Measurements from ENCODE around the gene ATXN1.

The ATXN1 gene

DNA sequence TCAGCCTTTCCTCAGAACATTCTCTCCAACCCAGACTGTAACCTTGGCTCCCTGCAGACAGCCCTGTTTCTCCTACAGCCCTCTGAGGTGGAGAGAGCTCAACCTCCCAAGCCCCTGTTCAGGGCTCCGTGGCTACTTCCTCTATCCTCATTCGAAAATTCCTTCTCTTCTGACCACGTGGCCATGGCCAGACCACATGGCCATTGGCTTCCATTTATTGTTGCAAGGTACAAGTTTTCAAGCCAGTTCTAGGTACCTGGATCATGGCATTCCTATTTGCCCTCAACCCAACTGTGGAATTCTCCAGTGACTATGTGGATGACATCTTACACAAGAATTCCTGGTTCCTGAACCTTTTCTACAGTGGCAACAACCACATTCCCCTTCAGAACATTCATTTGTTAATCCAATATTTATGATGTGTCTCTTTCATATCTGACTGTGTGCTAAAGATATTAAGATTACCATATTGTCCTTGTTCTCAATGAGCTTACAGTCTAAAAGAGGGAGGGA lies 361.0 kb downstream of the ATXN1 start:
- TF ChIP-seq CTCF (IDR thresholded peaks at IDR 0.05), result no peak

DNA sequence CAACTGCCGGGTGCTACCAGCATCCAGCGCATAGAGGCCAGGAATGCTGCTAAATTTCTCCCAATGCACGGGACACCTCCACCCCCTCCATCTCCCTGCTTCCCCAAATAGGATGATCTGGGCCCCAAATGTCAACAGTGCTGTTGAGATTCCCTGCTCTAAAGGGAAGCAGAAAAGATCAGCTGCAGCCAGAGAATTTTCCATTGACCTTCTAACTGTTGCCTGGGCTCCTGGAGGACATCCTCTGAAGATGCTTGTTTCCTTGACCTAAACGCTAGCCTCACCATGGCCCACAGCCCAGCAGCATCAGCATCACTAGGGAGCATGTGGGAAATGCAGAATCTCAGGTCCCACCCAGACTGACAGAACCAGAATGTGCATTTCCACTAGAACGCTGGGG lies 361.6 kb downstream of the ATXN1 start:
- no peak for TF ChIP-seq CTCF (IDR thresholded peaks at IDR 0.05)

DNA sequence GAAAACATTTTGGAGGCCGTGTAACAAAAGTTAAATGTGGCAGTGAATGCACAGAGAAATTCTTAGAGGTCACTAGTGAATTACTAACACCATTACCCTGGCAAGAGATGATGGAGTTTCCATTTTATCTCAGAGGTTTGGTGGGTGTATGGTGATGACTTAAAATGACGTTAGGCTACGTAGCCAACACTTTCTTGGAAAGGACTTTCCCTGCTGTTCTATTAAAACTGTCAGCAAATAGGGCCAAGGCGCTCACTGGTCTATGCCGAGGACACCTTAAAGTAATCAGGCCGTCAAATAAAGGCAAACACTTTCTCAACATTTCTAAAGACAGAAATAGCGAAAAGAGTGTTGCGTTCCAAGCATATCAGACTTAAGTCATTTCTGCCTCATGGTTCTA lies 362.1 kb downstream of the ATXN1 start:
- no peak for TF ChIP-seq CTCF (IDR thresholded peaks at IDR 0.05)

GRCh38 chr6:16398587-16398986 lies 362.7 kb downstream of the ATXN1 start:
- no peak for TF ChIP-seq CTCF (IDR thresholded peaks at IDR 0.05)

DNA sequence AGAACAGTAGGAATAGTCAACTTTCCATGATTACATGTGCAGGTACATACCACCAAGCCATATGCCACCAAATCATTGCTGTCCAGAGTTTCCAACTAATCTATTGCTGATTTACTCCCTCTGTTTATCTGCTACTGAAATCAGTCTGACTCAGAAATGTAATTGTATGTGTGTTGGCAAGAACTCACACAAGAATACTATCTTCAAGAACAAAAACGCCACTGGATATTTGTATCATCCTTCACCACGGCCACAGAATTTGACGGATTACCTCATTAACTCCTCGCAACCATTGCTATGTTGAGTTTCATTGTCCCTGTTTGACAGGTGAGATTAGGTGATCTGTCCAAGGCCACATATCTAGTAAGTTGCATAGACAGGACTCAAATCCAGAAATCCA lies 363.6 kb downstream of the ATXN1 start:
- TF ChIP-seq CTCF (IDR thresholded peaks at IDR 0.05), result no peak

DNA sequence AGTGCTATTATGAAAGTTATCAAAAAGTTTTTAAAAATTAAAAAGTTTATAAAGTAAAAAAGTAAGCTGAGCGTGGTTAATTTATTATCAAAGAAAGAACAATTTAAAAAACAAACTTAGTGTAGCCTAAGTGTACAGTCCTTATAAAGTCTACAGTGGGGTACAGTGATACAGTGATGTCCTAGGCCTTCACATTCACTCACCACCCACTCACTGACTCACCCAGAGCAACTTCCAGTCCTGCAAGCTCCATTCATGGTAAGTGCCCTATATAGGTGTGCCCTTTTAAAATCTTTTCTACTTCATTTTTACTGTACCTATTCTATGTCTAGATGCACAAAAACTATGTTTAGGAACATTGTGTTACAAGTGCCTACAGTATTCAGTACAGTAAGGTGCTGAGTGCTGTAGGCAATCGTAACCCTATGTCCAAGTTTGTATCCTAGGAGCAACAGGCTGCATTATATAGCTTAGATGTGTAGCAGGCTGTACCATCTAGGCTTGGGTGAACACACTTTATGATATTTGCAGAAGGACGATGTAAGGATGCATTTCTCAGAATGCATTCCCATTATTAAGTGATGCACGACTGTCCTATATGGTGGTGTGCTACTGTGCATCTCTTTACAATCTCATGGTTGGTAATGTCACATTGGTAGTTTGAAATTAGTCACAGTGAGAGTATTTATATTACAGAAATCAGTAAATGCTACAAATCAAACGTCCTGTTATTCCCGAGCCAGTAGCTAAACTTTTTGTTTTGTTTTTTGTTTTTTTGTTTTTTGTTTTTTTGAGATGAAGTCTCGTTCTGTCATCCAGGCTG lies 364.6 kb downstream of the ATXN1 start:
- no peak for TF ChIP-seq CTCF (IDR thresholded peaks at IDR 0.05)

DNA sequence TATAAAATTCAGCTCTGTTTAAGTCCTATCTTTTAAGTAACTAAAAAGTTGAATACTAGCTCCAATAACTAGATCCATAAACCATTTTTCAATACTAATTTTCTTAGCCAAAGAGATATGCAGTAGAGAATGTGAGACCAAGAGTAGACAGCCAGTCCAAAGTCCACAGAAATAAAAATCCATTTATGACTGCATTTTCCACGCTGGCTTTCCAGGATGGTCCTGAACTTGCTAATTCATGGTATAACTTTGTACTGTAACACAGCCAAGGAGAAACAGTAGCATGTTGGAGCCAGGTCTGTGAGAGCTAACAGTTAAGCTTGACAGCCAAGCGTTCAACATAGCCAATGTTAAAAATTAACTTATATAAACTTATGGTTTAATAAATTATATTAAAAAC lies 366.6 kb downstream of the ATXN1 start:
- TF ChIP-seq CTCF (IDR thresholded peaks at IDR 0.05), result no peak
